ENCODE data around the gene FOXA1.

FOXA1 gene

DNA sequence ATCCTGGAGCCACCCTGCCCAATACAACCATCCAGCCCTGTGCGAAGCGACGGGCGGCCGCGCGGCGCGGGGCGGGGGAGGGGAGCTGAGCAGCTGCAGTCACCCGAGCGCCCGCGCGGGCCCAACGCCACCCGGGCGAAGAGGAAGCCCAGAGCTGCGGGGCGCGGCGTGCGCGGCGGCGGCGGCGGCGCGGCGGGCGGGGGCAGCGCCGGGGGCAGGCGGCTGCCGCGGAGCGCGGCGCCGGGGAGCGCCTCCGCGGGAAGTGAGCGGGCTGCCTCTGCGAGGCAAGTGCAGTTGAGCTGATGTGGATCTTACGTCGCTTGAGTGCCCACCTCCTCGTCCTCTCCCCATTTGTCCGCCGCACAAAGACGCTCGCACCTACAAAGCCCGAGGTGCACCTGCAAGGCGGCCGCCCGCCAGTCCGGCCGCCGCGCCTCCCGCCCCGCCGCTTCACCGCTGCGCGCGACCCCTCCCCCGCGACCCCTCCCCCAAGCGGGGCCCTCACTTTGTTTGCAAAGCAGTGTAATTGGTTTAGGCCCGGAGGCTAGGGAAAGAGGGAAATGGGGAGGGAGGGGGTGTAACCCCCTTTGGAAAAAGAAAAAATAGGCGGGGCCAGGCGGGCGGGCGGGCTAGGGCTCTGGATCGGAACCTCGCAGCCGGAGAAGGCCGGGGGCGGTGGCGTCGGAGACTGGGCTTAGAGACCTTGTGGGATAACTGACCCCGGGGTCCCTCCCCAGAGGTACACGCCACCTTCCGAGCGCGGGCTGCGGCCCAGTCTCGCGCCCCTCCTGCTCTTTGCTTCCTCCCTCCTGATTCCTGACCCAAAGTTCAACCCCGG lies at the start of gene FOXA1, which contains the start of gene TTC6:
Gene FOXA1, minus strand, starts transcription at position 279 of the 838 bp plus-strand sequence. Its CDS starts 277 bp downstream, at position 2.
Gene TTC6, plus strand, starts transcription at position 659 of the 838 bp plus-strand sequence. CDS start 26,436 bp downstream, outside the sequence.
- peak; percentile 78 for DNase-seq

DNA sequence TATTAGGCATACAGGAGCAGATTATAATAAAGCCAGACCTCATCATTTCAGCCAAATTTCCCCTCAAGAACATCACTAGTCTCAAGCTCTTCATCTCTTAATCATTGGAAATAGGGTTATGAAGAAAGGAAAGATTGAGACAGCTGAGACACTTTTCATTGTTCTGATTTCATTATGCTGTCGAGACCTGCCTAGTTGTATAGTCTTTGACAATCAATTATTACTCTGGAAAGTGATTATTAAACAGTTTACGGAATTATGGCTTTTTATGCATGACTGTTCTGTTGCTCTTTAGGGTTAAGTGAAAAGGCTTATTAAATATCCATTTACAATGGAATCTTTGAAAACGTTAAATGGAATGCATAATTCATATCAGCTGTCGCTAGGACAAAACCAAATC lies 48.7 kb upstream of the FOXA1 start:
- DNase-seq, result no peak

GRCh38 chr14:37642125-37642524 lies 47.1 kb upstream of the FOXA1 start:
- DNase-seq, result no peak

DNA sequence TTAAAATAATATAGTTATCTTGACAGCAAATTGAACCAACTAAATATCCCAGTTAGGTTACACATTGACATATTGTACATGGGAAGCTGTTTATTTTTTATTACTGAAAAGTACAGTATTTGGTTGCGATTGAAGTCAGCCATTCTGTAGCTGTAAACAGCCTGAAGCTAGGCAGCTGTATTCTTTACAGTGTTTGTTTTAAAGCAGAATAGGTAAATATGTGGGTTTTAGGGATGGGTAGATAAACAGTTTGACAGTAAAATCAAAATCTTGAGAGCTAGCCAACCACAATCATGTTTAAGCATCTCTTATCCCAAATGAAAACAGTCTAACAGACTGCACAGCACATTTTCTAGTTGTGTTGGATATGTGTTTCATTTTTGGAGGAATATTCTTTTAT lies 46.1 kb upstream of the FOXA1 start:
- no peak for DNase-seq

- DNase-seq, result no peak
Measured at GRCh38 chr14:37638599-37638998, 43.5 kb upstream of the FOXA1 start.

GRCh38 chr14:37637341-37637740 lies 42.3 kb upstream of the FOXA1 start:
- no peak for DNase-seq

- DNase-seq, result no peak
Measured at GRCh38 chr14:37625597-37626595, 30.8 kb upstream of the FOXA1 start.

DNA sequence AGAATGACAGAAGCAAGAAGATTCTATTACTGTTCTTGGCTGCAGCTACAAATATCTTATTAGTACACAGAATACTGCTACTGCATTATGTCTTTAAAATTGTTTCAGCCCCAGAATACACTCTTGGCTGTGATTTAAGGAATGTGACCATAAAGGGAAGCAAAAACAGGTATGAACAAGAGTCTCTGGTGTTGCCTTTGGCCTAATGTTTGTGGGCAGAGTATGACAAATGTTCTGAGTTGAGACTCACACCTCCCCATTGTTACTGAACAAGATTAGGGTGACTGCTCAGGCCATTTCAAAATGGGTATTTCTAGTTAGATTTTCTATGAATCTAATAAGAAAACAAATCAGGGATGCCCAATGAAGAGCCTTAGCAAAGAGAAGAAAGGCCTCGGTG lies 28.9 kb upstream of the FOXA1 start:
- DNase-seq, result peak; percentile 73

DNA sequence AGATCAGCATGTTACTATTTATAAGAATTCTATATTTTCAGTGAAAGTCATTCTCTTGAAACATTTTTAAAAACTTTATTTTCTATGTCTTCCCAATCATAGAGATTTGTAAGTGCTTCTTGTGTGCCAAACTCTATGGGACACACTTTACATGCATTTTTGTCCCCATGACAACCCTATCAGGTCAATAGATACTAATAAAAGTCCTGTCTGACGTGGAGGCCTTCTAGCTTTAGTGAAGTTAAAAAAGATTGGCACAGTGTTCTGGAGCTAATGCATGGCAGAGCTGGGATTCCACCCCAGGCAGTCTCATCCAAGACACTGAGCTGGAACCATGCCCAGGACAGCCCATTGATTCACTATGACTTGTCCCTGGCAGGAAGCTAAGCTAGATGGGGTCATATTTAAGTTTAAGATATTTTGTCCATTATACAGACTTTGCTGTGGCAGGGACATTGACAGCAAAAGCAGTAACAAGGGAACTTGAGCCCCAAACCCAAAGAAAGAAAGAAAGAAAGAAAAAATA lies 28.4 kb upstream of the FOXA1 start:
- peak; percentile 90 for DNase-seq

- DNase-seq, result no peak
Measured at GRCh38 chr14:37622231-37622923, 27.3 kb upstream of the FOXA1 start.

DNA sequence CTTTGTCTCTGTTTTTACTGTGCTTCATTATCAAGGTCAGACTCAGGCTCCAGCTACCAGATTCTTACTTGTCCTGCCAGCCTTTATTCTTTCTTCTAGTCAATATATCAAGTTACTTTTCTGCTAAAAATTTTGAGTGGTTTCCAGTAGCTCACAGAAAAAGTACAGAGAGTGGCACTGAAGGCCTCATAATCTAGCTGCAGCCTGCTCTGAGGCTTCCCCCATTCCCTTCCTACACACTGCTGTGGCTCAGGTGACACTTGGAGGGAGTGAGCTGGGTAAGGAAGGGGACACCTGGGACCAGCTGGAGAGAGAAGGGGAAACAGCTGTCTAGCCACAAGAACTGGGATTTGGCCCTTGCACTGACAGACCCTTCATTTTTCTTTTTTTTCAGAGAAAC lies 25.8 kb upstream of the FOXA1 start:
- DNase-seq, result no peak

GRCh38 chr14:37618498-37619028 lies 23.5 kb upstream of the FOXA1 start:
- DNase-seq, result no peak

DNA sequence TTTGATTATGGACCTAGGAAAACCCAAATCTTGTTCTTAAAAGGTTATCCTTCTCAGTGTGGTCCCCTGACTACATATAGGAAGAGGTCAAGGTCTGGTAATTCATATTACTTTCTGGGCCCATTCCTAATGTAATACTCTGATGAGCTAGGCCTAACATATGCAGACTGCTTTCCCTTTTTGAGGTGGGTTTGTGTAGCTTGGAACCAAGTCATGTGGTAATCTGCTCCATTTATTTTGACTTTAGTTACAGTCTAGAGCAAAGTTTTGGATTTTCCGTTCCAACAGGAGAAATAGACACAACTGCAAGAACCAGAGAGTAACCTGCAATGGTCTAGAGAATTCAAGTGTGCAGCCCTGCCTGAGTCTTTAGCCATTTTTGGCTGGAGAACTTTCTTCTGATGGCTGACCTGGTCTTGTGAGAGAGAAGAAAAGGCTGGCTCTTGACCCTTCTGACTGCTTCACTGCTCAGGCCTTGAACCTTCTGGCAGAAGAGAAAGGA lies 22.9 kb upstream of the FOXA1 start:
- no peak for DNase-seq

- no peak for DNase-seq
Measured at GRCh38 chr14:37616853-37617252, 21.8 kb upstream of the FOXA1 start.

DNA sequence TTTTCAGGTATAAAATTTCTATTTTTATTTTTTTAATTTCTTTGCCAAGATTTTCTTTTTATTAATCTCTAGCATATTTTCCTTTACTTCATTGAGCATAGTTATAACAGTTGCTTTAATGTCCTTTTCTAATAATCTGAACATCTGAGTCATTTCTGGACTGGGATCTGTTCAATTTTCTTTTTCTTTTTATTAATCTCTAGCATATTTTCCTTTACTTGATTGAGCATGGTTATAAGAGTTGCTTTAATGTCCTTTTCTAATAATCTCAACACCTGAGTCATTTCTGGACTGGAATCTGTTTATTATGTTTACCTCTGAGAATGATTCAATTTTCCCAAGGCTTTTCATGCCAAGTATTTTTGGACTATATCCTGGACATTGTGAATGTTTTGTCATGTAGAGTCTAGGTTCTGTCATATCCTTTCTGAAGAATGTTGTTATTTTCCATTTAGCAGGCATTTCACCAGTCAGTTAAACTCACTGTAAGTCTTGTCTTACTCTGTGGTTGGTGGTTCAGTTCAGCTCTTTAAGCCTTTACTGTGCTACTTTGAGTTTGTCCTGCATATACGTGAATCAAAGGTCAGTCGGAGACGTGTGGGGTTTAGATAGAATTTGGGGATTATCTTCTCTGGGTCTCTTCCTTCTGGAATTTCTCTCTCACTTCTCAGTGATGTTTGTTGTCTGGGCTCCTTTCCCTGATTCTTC lies 20.7 kb upstream of the FOXA1 start:
- DNase-seq, result no peak

GRCh38 chr14:37610945-37611523 lies 16.0 kb upstream of the FOXA1 start:
- DNase-seq, result no peak

DNA sequence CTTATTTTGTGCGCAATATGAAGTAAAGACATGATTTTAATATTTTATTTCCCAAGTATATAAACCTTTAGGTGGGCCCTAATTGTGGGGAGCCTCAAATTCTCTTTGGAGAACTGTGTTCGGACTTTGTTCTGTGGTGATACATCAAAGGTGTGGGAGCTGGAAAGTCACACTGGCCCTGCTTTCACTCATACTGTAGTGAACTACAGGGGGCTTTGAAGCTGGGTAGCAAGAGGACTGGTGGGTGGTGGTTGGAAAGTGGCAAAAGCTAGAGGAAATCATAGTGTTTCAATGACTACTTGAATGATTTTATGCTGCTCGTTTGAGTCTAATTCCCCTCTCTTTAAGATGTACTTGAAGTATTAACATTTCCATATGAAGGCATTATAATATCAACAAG lies 13.6 kb upstream of the FOXA1 start:
- no peak for DNase-seq

DNA sequence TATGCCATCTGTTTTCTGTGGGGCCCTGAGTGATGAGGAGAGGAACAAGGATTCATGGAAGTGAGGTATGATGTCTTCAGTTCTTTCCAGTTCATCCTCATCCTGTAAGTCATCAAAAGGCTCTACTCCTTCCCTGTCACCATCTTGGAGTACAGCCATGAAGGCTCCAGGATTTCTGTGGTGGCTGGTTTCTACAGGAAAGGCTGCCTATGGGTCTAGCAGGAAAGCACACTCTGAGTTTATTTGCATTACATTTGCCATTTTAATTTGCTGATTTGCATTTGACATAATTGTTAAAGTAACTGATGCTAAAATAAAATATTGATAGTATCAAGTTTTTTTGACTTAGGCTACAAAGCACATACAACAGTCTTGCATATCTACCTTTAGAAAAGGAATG lies 11.6 kb upstream of the FOXA1 start:
- no peak for DNase-seq

DNA sequence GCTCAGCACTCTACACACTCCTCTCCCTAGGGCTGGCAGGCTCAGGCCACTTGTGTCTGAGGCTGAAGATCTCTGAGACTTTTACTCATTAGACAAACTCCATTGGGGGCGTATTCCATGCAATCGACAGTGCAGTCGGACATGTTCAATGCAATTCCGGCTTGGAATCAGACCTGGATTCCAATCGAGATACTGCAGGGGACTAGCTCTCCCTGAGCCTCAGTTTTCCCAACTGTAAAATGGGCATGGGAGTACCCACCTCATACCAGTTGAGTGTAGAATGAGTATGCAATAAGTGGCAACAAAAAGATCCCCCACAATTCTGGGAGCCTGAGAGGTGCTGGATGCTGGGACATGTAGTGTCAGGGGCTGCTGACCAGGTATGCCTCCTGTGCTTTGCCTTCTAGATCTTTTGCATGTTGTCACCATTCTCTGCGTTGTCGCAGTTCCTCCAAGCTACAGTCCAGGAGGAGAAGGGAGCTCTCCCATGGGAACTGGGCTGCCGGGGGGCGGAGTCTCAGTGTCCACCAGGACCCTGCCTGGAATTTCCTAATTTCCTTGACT lies 8.7 kb upstream of the FOXA1 start:
- DNase-seq, result no peak

GRCh38 chr14:37602605-37603453 lies 7.8 kb upstream of the FOXA1 start:
- DNase-seq, result no peak
